ENCODE results near the gene RANBP17. TPM values are rescaled to one million over a fixed set of nuclear protein-coding genes. Genes with fewer than 3 reads are reported as not detected.

RANBP17 gene
- total RNA-seq, result 1 to 10 TPM in 3 of 4 donors, under 1 TPM in 1; 0.55 to 3.0 (median 1.5) TPM

DNA sequence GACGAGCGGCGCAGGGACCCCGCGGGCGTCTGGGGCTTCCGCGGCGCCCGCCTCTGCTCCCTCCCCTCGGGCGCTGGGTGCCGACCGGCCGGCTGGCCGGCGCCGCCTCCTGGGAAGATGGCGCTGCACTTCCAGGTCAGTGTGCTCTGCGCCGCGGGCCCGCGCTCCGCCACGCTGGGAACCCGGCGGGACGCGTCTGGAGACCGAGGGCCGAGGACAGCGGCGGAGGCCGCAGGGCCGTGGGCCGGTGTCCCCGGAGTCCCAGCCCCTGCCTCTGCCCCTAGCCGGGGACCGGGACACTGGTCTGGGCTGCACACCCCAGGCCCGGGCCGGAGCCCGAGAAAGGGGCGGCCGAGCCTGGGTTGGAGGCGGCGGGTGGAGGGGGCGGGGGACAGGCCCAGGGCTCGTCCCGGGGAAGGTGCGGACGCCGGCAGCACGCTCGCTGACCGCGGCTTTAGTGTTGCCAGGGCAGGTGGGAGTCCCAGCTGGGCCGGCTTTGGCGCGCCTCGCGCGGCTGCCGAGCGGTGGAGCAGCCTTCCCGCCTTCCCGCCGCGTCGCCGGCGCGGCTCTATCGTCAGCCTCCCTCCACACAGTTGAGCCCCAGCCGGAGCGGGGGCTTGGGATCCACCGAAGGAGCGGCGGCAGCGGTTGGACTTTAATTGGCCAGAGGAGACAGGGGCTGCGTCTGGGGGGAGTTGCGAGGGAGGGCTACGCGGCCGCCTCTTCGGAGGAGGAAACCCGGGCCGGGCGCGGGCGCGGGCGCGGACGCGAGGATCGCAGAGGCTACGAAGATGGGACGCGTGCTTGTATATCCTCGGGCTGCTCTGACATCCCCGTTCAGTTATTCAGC is at the start of gene RANBP17:
Gene RANBP17 (plus strand): TSS at position 102 of the 850 bp plus-strand sequence.
- H3K9me3 ChIP-seq, result peaks cover 5% of the 10 kb centered on the region
- DNase-seq (ENCODE audit: low spot score in 2 of 2), result peak in 1 of 2 donors; percentile 60
- TF ChIP-seq EP300 (IDR thresholded peaks at IDR 0.05), result no peak
- no peak for TF ChIP-seq POLR2AphosphoS5 (IDR thresholded peaks at IDR 0.05)
- no peak for TF ChIP-seq POLR2A (IDR thresholded peaks at IDR 0.05)
- TF ChIP-seq, protein P1, sequence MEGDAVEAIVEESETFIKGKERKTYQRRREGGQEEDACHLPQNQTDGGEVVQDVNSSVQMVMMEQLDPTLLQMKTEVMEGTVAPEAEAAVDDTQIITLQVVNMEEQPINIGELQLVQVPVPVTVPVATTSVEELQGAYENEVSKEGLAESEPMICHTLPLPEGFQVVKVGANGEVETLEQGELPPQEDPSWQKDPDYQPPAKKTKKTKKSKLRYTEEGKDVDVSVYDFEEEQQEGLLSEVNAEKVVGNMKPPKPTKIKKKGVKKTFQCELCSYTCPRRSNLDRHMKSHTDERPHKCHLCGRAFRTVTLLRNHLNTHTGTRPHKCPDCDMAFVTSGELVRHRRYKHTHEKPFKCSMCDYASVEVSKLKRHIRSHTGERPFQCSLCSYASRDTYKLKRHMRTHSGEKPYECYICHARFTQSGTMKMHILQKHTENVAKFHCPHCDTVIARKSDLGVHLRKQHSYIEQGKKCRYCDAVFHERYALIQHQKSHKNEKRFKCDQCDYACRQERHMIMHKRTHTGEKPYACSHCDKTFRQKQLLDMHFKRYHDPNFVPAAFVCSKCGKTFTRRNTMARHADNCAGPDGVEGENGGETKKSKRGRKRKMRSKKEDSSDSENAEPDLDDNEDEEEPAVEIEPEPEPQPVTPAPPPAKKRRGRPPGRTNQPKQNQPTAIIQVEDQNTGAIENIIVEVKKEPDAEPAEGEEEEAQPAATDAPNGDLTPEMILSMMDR (IDR thresholded peaks at IDR 0.05), result no peak
- H3K27ac ChIP-seq, result no peak within 1 kb of the TSS
- WGBS, result 5% methylated on average over 55 of the region's 102 CpGs
- peak within 1 kb of the TSS; percentile 65 for H3K4me3 ChIP-seq
- peaks cover 13% of the 10 kb centered on the region for H3K27me3 ChIP-seq
- peaks cover 12% of the 10 kb centered on the region for H3K4me1 ChIP-seq
- no peaks in the 10 kb centered on the region for H3K36me3 ChIP-seq

DNA sequence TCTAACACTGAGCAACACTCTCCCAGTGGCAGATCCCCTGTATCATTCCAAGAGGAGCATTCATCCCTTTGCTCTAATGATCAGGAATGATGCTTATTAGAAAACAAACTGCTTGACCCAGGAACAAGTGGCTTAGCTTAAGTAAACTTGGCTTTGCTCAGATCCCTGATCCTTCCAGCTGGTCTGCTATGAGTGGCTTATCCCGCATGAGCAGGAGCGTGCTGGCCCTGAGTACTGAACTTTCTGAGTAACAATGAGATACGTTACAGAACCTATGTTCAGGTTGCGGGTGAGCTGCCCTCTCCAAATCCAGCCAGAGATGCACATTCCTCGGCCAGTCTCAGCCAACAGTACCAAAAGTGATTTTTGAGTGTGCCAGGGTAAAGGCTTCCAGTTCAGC is 48.6 kb upstream of the RANBP17 start:
- WGBS, result 89% methylated on average over 5 of the region's 5 CpGs
- TF ChIP-seq EP300 (IDR thresholded peaks at IDR 0.05) (no peak), POLR2AphosphoS5 (IDR thresholded peaks at IDR 0.05) (no peak)
- no peak for DNase-seq (ENCODE audit: low spot score in 2 of 2)

DNA sequence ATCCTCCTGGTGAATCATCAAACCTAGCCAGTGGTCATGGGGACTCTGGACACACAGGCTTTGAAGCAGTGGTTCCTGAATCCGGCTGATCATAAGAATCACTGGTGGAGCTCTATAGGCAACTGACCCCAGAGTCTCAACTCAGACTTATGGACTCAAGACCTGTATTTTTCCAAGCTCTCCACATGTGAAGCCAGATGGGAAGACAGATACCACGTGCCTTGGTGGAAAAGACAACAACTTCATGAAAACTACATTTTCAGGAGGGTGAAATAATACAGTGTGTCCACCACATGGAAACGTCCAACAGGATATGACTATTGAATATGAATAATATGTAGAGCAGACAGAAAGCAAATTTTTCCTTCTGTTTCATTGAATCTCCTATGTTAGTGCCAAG is 44.6 kb upstream of the RANBP17 start:
- Histone ChIP-seq H3K9me3 (no peaks in the 10 kb centered on the region), H3K4me1 (no peaks in the 10 kb centered on the region), H3K27ac (no peak overlapping the region), H3K4me3 (no peak overlapping the region), H3K27me3 (no peaks in the 10 kb centered on the region), H3K36me3 (no peaks in the 10 kb centered on the region)
- no peak for DNase-seq (ENCODE audit: low spot score in 2 of 2)
- 79% methylated on average over 3 of the region's 3 CpGs for WGBS
- TF ChIP-seq EP300 (IDR thresholded peaks at IDR 0.05), result no peak
- no peak for TF ChIP-seq POLR2A (IDR thresholded peaks at IDR 0.05)
- TF ChIP-seq POLR2AphosphoS5 (IDR thresholded peaks at IDR 0.05), result no peak
- TF ChIP-seq, protein P1 (IDR thresholded peaks at IDR 0.05), result no peak

More for the DNA sequence above, 48.6 kb upstream of the RANBP17 start:
- no peaks in the 10 kb centered on the region for H3K4me1 ChIP-seq
- H3K27ac ChIP-seq, result no peak overlapping the region
- no peaks in the 10 kb centered on the region for H3K9me3 ChIP-seq
- H3K36me3 ChIP-seq, result no peaks in the 10 kb centered on the region
- H3K27me3 ChIP-seq, result peaks cover 7% of the 10 kb centered on the region
- no peak overlapping the region for H3K4me3 ChIP-seq

DNA sequence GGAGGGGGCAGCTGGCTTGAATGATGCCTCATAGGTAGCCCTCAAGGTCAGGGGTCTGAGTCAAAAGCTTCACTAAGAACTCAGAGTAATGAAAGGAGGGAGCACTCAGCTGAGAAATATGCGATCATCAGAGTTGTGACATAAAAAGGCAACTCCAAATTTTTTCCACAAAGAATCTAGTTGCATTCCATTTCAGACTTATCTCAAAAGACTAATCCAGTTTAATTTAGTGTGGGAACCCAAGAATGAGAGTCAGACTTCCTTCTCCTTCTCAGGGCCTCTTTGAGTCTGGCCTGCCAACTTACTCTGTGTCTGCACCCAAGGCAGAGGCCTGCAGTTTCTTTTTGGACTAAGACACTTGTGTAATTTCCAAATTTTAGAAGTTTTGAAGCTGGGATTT is 43.6 kb upstream of the RANBP17 start:
- Histone ChIP-seq H3K4me3 (no peak overlapping the region), H3K27ac (no peak overlapping the region), H3K36me3 (no peaks in the 10 kb centered on the region), H3K9me3 (no peaks in the 10 kb centered on the region), H3K27me3 (no peaks in the 10 kb centered on the region), H3K4me1 (no peaks in the 10 kb centered on the region)
- 63% methylated on average over 1 of the region's 1 CpG for WGBS
- TF ChIP-seq, protein P1 (IDR thresholded peaks at IDR 0.05), result no peak
- TF ChIP-seq POLR2A (IDR thresholded peaks at IDR 0.05) (no peak), POLR2AphosphoS5 (IDR thresholded peaks at IDR 0.05) (no peak), EP300 (IDR thresholded peaks at IDR 0.05) (no peak)
- no peak for DNase-seq (ENCODE audit: low spot score in 2 of 2)

DNA sequence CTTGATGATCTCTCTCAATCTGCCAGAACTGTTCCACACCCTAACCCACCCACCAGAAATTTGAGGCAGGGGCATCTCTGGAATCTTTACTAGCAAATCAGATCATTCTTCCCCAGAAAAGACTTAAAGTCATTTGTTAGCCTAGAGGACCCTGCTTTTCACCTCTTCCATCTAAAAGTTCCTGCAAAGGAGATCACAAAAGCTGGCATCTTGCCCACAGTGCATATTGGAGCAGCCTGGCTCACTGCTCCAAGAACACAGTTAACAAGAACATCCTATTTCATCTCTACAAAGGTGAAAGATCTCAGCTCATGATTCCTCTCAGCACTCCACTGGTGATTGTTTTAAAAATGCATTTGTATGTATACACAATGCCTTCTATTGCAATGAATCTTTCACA is 42.0 kb upstream of the RANBP17 start:
- no peak overlapping the region for H3K27ac ChIP-seq
- no peaks in the 10 kb centered on the region for H3K36me3 ChIP-seq
- no peaks in the 10 kb centered on the region for H3K4me1 ChIP-seq
- no peak overlapping the region for H3K4me3 ChIP-seq
- H3K9me3 ChIP-seq, result no peaks in the 10 kb centered on the region
- no peak for DNase-seq (ENCODE audit: low spot score in 2 of 2)
- H3K27me3 ChIP-seq, result no peaks in the 10 kb centered on the region
- TF ChIP-seq EP300 (IDR thresholded peaks at IDR 0.05) (no peak), POLR2A (IDR thresholded peaks at IDR 0.05) (no peak), POLR2AphosphoS5 (IDR thresholded peaks at IDR 0.05) (no peak)
- TF ChIP-seq, protein P1 (IDR thresholded peaks at IDR 0.05), result no peak
